ENCODE data around the gene KLHL26.
"Not testable (repeated sequence)": the region's sequence is repeated elsewhere in the genome, so short reads cannot be mapped to it uniquely, and the experiment has no call there.

KLHL26 gene

DNA sequence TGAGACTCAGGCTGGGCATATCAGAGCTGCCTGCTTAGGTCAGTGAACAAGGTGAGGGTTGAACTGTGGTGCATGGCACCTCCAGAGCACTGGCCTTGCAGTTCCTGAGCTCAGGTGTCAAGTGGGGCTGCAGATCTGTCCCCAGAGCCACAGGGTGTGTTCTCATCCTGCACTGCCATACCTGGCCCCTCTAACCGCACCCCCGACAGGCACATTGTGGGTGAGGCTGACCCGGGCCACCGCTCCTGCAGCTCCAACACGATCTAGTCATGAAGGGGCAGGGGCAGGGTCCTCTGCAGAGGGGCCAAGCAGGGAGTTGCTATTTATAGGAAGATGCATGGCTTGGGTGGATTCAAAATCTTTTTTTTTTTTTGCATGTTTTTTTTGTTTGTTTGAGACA lies 30.0 kb downstream of the KLHL26 start:
- no peak for DNase-seq

DNA sequence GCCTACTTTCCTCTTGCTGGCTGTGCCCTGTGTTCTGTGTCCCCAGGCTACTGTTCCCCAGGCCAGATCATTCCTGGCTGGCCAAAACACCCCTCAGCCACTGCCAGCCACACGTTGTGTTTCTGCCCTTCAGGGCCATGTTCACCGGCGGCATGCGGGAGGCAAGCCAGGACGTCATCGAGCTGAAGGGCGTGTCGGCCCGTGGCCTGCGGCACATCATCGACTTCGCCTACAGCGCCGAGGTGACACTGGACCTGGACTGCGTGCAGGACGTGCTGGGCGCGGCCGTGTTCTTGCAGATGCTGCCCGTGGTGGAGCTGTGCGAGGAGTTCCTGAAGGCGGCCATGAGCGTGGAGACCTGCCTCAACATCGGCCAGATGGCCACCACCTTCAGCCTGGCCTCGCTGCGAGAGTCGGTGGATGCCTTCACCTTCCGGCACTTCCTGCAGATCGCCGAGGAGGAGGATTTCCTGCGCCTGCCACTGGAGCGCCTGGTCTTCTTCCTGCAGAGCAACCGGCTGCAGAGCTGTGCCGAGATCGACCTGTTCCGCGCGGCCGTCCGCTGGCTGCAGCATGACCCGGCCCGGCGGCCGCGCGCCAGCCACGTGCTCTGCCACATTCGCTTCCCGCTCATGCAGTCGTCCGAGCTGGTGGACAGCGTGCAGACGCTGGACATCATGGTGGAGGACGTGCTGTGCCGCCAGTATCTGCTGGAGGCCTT lies 30.9 kb downstream of the KLHL26 start:
- no peak for DNase-seq

DNA sequence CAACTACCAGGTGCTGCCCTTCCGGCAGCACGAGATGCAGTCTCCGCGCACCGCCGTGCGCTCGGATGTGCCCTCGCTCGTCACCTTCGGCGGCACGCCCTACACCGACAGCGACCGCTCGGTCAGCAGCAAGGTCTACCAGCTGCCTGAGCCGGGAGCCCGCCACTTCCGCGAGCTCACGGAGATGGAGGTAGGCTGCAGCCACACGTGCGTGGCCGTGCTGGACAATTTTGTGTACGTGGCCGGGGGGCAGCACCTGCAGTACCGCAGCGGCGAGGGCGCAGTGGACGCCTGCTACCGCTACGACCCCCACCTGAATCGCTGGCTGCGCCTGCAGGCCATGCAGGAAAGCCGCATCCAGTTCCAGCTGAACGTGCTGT lies 31.4 kb downstream of the KLHL26 start:
- no peak for DNase-seq

DNA sequence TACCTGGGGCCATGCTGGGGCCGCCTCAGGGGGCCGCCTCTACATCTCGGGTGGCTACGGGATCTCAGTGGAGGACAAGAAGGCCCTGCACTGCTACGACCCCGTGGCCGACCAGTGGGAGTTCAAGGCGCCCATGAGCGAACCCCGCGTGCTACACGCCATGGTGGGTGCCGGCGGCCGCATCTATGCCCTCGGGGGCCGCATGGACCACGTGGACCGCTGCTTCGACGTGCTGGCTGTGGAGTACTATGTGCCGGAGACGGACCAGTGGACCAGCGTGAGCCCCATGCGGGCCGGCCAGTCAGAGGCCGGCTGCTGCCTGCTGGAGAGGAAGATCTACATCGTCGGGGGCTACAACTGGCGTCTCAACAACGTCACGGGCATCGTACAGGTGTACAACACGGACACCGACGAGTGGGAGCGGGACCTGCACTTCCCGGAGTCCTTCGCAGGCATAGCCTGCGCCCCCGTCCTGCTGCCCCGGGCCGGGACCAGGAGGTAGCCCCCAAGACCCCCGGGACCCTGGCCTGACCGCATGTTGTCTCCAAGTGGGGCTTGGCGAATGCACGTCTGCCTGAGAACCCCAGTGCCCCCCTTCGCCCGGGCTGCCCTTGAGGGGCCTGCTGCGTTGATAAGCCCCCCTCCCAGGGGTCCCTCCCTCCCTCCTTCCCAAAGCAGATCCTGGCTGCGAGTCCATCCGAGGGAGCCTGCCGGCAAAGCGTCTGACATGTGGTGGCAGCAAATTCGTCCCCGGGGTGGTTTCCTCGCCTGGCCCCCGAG lies 32.1 kb downstream of the KLHL26 start:
- DNase-seq = no peak

DNA sequence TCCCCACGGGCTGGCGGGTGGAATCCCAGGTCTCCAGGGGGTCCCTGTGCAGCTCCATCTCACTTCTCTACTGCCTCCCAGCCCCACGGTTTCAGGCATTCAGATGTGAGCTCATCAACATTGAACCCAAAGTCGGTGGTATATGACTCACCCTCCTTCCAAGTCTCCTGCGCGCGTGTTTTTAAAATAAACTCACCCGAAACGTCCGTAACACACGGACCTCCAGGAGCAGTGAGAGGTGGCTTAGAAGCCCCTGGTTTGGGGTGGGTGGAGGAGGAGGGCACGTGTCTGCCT lies 32.6 kb downstream of the KLHL26 start:
- no peak for DNase-seq

DNA sequence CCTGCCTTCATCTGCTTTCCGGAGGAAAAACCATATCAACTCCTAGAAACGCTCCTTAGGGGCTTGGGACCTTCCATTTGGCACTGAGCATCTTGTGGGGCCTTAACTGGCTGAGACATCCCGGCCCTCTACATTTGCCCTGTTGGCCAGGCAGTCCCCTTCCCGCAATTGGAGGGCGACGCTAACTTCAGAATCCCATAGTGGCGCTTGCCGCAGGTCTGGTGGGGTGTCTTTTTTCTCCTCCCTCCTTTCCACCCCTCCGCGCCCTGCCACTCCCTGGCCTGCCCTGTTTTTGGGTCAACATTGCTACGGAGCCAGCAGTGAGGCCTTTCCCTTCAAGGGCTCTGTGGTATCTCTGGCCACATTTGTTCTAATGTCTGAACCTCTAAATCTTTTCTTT lies 33.1 kb downstream of the KLHL26 start:
- no peak for DNase-seq

DNA sequence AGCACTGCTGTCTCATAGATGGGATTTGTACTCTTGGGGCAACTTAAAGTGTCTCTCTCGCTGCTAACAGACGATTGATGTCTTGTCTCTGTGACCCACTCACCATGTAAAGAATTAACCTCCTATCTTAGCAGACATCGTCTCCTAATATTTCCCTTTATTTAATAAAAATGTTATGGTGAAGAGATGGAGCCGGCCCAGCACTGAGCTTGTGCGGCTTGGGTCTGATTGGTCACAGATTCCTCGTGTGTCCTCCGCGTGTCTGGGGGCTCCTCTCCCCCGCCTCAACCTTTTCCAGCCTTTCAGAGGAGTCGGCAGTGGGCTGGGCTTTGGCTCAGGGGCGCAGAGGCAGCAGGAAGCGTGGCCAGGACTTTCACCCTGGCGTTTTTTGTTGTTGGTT lies 33.5 kb downstream of the KLHL26 start:
- DNase-seq = no peak

DNA sequence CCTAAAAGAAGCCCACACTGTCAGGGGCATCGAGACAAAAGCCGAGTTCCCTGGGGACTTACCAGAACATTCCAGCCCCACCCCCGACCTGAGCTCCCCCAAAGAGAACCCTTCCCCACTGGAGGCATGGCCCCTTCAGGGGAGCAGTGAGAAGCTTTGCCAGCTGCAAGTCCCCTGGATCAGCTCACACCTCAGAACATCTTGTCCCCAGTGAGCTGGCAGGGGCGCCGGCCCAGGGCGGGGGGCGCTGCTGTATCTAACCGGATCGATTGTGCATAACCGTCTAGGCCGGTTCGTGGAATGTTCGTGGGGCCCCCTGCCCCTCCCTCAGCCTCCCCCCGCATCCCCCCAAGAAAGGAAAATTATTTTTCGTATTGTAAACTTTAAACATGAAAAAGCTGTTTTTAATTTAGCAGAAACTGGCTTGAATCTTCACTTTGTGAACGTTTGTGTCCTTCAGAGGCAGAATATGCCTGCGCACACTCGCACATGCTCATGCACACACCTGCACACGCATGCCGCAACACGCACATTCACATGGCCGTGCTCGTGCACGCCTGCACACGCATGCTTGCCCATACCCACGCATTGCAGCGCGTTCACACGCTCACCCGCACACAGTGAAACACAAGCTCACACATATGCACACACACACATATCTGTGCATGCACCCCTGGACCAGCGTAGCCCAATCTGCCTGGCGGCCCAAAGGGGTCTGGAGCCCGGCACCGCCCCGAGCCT lies 34.6 kb downstream of the KLHL26 start:
- no peak for DNase-seq

DNA sequence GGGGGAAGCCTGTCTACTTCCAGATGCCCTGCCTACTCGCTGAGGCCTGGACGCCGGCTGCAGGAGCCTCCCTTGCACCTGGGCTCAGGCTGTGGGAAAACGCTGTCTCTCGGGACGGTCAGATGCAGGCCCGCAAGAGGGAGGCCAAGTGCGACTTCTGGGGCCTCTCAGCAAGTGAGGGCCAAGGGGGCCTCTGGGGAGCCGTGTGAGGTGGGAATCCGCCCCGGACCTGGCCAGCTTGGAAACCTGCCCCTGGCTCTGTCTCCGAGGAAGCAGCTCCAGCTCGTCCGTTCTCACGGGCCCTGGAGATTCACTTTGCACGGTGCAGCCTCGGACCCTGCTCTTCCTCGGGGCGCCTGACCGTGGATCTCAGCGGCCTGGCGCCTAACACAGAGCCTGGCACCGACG lies 35.2 kb downstream of the KLHL26 start:
- no peak for DNase-seq

DNA sequence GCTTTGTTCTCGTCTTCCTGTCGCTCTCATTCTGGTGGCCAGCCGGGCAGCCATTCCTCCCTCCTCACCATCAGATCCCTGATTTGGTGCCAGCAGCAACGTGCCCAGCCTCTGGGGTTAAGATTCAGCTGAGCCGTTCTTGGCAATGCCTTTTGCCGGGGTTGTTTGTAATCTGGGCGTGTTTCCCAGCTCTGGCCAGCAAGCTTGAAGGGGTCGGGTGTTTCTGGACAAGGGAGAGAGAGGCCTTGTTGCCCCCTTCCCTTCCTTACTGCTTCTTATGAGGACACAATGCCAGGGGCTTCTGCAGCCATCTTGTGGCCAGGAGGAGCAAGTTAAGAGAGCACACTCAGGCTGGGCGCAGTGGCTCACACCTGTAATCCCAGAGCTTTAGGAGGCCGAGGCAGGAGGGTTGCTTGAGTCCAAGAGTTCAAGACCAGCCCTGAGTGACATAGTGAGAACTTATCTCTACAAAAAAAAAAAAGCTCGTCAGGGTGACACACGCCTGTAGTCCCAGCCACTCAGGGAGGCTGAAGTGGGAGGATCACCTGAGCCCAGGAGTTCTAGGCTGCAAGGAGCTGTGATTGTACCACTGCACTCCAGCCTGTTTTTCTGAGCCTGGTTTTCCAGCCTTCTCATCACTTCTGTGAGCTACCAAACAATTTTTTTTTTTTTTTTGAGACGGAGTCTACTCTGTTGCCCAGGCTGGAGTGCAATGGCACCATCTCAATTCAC lies 35.9 kb downstream of the KLHL26 start:
- no peak for DNase-seq

DNA sequence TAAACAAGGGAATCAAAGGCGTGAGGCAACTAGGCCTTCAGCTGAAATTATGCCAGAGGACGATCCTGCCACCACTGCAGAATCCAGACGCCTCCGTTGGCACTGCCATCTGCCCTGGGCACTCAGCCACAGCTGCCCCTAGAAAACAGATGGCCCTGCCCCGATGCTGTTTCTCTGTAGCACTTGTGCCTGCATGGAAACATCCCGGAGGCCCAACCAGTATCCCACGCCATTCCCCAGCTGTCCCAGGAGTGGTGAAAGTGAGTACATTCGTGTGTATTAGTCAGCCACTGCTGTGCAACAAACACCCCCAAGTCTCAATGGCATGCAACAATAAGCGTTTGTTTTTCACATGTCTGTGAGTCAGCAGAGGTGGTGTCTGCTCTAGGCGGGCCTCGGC lies 37.8 kb downstream of the KLHL26 start:
- no peak for DNase-seq

DNA sequence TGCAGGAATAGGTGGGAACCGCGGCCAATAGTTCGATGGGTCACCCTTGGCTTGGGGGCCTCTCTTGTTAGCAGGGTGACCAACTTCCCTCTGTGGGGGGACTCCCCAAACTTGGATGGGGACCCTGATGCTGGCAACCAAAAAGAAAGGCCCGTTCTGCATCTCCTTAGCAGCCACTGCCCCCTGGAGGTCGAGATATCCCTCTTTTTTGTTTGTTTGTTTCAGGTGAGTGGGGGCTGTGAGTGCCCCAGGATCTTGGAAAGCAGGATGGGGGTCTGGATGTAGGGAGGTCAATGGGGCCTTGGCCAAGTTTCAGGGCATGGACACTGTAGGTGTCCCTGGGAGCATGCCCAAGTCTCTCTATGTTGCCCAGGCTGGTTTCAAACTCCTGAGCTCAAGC lies 39.0 kb downstream of the KLHL26 start:
- DNase-seq = no peak

DNA sequence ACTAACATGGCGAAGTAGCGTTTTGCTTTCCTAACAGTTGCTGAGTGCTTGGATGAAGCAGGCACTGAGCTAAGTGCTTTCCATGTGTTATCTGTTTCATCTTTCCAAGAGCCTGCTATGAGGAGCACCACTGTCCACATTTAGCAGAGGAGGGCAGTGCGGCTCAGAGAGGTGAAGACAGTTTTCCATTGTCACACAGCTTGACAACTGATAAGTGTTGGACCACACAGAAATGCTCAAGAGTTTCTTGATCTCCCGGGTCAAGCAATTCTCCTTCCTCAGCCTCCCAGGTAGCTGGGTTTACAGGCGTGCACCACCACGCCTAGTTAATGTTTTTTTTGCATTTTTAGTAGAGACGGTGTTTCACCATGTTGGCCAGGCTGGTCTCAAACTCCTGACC lies 39.9 kb downstream of the KLHL26 start:
- DNase-seq = no peak

DNA sequence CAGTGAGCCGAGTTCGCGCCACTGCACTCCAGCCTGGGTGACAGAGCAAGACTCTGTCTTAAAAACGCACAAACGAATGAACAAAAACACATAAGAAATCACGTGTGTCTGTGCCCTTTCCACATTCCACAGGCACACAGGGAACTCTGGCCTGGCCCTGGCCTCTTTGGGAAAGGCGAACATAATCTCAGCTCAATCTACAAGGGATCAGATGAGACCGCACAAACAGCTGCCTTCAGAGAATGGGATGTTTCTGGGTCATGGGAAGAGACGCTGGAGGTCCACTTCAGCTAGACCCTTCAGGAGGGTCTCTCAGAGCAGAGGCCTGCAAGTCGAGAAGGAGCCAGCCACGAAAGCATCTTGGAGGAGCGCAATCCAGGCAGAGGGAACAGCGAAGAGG lies 40.3 kb downstream of the KLHL26 start:
- DNase-seq = no peak

DNA sequence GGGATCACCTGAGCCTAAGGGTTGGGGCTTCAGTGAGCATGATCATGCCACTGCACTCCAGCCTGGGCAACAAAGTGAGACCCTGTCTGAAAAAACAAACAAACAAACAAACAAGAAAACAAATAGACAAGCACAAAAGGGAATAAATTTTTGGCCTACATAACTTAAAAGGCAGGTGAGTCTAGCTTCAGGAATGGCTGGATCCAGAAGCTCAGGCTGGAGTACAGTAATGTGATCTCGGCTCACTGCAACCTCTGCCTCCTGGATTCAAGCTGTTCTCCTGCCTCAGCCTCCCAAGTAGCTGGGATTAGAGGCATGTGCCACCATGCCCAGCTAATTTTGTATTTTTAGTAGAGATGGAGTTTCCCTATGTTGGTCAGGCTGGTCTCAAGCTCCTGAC lies 43.3 kb downstream of the KLHL26 start:
- DNase-seq = not testable (repeated sequence)

DNA sequence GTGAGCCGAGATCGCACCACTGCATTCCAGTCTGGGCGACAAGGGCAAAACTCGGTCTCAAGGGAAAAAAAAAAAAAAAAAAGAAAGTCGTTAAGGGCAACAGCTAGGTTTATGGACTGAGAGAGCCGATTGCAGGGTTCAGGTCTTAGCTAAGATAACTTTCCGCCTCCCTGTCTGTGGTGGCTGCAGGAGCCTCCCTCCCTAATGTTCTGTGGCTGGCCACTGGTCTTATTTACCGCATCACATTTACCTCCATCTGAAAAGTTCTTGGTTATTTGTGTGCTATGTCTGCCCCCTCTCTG lies 45.9 kb downstream of the KLHL26 start:
- DNase-seq = no peak

DNA sequence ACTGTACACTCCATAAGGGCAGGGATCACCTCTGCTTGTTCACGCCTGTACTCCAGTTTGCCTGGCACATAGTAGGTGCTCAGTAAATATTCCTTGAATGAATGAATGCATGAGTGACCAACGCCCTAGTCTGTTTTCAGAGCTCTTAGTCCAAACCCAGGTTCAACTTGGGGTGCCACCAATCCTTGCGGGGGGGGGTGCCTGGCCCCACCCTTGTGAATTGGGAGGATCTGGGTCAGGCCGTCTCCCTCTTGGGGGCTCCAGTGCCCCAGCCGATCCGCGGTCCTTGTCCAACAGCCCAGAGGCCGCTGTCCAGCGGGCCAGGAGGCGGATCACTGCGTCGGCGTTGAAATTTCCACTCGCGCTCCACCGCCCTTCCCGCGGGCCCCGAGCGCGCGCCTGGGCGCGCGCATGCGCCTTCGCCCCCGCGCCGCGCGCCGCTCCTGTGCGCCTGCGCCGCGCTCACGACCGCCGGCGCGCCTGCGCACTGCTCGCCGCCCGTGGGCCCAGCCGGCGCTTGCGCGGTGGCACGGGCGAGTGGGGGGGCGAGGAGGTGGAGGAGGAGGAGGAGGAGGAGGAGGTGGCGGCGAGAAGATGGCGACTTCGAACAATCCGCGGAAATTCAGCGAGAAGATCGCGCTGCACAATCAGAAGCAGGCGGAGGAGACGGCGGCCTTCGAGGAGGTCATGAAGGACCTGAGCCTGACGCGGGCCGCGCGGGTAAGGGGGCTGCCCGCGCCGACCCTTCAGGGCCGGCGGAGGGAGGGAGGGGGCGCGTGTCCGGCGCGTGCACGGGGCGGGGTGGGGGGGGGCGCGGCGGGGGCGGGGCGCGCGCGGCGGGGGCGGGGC lies 46.5 kb downstream of the KLHL26 start, which contains the start of gene CRTC1:
Gene CRTC1, plus strand, starts transcription at position 572 of the 849 bp plus-strand sequence. Its CDS starts 23 bp downstream, at position 595.
- DNase-seq = peak; percentile 89 to 95 (median 91)

DNA sequence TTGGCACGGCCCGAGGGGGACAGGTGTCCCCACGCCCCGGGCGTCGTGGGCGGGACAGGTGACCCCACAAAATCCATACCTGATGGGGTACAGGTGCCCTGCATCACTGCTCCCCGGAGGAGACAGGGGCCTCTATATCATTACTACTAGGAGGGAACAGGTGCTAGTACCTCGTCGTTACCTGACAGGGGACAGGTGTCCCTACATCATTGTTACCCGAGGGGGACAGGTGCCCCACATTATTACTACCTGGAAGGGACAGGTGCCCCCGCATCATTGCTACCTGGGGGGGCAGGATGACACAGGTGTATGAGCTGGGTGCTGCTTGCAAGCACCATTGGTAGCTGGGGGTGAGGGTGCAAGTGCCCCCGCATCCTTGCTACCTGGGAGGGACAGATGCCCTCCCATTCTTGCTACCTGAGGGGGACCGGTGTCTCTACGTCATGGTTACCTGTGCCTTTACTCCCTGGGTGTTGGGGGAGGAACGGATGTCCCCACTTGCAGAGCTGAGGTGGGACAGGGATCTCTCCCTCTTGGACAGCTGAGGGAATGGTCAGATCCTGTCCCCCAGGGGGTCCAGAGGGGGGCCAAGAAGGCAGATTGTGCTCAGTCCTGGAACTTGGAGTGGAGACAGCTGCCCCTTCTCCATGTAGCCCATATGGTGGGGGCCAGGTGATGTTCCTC lies 47.3 kb downstream of the KLHL26 start:
- no peak for DNase-seq

DNA sequence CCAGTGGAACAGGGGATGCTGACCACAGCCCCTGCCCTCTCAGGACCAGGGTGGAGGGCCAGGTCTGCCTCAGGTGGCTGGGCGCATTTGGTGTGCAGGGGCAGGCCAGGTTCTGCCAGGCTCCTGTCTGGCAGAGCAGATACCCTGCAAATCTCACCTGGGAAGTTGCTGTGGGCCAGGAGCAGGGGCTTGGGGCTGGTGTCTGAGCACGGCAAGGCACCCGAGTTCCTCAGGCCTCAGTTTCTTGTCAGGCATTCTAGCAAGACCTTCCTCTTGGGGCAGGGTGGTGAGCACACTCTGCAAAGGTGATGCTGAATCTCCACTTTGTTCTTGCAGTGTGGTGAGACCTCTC lies 47.8 kb downstream of the KLHL26 start:
- no peak for DNase-seq

DNA sequence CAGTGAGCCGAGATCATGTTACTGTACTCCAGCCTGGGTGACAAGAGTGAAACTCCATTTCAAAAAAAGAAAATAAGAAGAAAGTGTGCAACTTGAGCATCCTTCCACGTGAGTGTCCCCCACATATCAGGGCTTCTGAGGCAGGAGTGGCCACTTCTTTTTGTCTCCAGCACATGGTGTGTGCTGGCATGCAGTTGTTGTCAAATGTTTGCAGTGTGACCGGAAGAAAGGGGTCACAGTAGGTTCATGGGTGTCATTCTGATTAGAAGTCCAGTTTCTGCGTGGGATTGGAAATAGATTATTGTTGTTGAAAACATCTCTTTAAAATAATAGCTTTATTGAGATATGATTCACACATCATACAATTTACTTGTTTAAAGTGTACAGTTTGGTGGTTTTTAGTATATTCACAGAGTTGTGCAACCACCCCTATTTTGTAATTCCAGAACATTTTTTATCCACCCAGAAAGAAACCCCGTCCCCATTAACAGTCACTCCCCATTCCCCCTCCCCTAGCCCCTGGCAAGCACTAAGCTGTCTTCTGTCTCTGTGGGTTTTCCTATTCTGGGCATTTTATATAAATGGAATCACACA lies 48.9 kb downstream of the KLHL26 start:
- DNase-seq = no peak

DNA sequence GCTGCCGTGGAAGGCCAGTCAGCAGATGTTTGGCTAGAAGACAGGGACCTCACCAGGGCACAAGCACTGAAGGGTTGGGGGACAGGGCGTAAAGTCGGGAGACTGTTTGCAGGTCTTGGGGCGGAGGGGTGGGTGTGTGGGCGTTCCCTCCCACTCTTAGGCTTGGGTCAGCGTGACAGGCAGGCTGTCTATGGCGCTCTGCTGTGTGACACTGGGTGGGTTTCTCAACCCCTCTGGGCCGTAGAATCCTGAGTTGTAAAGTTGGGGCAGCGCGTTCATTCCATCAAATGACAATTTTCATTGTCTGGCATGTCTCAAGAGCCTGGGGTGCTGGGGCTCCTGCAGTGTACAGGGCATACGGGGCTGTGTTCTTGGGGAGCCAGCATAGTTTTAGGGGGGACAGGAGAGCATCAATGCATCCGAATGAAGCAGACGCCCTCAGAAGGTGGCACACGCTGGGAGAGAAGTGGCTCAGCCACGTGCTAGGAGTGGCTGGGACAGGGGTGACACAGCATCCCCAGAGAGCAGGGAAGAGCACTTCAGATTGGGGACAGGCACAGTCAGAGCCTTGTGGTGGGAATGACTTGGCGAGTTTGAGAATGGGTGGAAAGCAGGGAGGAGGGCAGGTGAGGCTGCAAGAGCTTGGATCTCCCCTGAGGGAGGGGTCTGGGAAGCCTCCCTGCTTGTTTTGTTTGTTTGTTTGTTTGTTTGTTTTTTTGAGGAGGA lies 51.1 kb downstream of the KLHL26 start:
- DNase-seq = no peak
